Measurements from ENCODE around the gene OR8K3. TPM values are rescaled to one million over a fixed set of nuclear protein-coding genes. Genes with fewer than 3 reads are reported as not detected.

The OR8K3 gene
- total and polyA plus RNA-seq, 10 of the 15 experiments (the other 5 are each of a cell fraction or from before 2014, with no cell fraction given): not detected

GRCh38 chr11:56296898-56297297 is 18.0 kb upstream of the OR8K3 start (continued):
- TF ChIP-seq POU2F2 (IDR thresholded peaks at IDR 0.05; ENCODE audit: borderline replicate concordance, low read depth, low read length) (no peak), ZNF687 (IDR thresholded peaks at IDR 0.05) (no peak), SIX5 (IDR thresholded peaks at IDR 0.05; ENCODE audit: low read depth, low read length, severe bottlenecking) (no peak), PKNOX1 (IDR thresholded peaks at IDR 0.05) (no peak), HDGF (IDR thresholded peaks at IDR 0.05) (no peak), ZNF207 (IDR thresholded peaks at IDR 0.05; ENCODE audit: borderline replicate concordance) (no peak), EZH2 (IDR thresholded peaks at IDR 0.05; ENCODE audit: borderline replicate concordance, control insufficient read depth, low read depth, low read length) (no peak), ATF3 (IDR thresholded peaks at IDR 0.05; ENCODE audit: borderline replicate concordance, extremely low read depth, low read depth, low read length) (no peak)
- TF ChIP-seq, protein P1, sequence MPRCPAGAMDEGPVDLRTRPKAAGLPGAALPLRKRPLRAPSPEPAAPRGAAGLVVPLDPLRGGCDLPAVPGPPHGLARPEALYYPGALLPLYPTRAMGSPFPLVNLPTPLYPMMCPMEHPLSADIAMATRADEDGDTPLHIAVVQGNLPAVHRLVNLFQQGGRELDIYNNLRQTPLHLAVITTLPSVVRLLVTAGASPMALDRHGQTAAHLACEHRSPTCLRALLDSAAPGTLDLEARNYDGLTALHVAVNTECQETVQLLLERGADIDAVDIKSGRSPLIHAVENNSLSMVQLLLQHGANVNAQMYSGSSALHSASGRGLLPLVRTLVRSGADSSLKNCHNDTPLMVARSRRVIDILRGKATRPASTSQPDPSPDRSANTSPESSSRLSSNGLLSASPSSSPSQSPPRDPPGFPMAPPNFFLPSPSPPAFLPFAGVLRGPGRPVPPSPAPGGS (IDR thresholded peaks at IDR 0.05; ENCODE audit: borderline replicate concordance, insufficient read depth, low read depth, low read length, poor library complexity, severe bottlenecking): no peak

Measured in GM12878 (cell line).